HG02763 (cell line): ENCODE results near the gene BSCL2.
"Not testable (repeated sequence)": the region's sequence is repeated elsewhere in the genome, so short reads cannot be mapped to it uniquely, and the experiment has no call there.

Experiments
- ATAC-seq: cut with Tn5 transposase; IDR thresholded peaks from one replicate; pipeline ENCODE4 v1.9.1; 2021; ENCODE audit warnings: mild to moderate bottlenecking, moderate library complexity; ENCODE audit not compliant: unreplicated experiment

BSCL2 gene

DNA sequence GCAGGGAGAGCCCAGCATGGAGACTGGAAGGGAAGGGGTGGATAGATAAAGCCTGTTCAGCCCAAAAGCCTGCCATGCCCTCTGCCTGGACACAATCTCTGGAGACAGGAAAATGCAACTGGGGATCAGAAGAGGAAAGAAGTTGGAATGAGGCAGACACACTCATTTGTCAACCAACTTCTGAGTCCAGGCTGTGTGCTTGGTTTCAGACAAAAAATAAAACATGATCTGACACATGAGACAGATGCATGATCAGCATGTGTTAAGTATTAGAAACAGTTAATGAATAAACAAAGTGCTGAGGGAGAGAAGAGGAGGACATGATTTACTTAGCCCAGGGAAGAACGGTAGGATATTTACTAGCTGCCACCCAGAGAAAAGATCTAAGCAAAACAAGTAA, 18.7 kb downstream of the BSCL2 start:
- no peak for ATAC-seq

DNA sequence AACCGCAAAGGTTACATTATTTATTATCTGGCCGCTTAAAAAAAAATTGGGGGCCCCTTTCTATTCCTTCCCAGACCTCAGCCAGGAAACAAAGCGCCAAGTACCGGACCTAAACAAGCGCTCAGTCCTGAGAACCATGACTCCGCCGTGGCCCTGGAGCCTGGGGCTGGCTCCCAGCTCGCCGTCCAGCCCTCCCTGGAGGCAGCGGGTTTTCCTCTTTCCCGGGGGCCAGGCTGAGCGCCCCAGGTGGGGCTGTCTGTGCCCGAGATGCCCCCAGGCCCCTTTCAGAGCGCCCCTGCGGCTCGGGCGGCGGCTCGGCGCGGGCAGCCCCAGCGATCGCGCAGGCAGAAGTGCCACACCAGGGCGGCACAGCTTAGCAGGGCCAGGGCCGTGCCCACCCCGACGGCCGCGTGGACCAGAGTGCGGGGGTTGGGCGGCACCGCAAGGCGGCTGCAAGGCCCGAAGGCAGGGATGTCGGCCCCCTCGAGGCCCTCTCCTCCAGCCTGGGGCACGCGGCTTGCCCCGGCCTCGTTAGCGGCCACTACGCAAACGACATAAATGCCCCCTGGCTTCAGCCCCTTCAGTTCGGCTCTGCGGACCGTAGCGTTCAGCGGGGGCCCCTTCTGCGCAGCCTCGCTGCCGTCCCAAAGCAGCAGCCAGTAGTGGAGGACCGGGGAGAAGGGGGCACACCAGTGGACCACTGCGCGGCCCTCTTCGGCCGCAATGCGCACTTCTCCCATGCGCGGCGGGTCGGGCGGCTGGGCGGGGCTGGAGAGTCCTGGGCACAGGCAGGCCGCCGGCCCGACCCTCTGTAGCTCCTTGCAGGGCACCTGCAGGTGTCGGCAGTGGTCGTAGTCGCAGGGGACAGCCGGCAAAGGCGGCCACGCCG, 19.5 kb downstream of the BSCL2 start:
- no peak for ATAC-seq

DNA sequence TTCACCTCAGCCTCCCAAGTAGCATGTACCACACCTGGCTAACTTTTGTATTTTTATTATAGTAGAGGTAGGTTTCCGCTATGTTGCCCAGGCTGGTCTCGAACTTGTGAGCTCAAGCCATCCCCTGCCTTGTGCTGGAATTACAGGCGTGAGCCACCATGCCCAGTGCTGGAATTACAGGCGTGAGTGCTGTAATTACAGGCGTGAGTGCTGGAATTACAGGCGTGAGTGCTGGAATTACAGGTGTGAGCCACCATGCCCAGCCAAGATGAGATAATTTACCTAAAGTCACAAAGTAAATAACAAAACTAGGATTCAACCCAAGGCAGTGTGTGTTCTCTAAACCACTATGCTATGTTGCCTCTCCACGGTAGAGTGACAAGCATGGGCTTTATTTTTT, 24.7 kb downstream of the BSCL2 start:
- ATAC-seq = no peak

DNA sequence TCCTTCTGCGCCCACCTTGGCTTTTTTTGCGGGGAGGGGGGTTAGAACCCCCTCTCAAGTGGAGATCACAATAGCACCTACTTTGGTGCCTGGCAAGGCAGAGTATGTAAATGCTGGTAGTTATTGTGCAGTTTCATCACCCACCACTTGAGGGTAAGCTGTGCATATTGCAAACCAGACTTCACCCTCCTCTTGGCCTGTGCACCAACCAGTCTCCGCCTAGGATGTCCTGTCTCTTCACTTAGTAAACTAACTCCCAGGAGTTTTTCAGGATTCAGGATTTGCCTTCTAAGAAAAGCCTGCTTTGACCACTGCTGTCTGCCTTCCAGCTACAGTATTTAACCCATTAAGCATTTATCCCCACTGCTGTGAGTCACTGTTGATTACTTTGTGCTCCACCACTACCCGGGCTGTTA, 26.4 kb downstream of the BSCL2 start:
- ATAC-seq = peak; percentile 42

DNA sequence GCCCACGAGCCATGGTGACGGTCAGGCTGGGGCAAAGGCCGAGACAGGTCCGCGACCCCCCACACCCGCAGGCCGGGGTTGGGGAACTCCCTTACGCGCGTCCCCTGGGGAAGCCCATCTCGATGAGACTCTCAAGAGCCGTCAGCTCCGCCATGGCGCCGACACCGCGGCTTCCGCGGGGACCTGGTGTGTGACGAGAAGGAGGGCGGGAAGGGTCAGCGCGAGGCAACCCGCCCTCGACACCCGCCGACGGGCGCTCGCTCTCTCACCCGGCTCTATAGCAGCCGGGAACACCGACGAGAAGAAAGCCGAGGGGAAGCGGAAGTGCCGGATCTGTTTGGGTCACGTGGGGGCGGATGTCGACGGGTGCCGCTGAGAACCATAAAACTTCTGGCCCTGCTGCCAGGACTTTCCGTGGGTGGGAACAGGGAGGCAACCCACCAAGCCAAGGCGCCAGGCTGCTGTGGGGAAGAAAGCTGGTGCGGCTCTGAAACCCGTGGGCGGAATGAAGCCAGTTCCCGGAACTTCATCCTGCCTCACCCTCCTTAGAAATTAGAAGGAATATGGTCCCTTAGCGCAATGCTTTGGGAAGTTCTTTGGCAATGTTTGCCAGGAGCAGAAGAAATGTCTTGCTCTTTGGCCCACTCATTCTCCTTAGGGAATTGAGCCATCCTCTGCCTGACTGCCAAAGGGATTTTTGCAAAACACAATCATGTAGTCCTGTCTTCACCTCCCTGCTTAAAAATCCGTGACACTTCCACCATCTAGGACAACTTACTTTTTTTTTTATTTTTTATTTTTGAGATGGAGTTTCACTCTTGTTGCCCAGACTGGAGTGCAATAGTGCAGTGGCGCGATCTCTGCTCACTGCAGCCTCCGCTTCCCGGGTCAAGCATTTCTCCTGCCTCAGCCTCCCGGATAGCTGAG, 28.2 kb downstream of the BSCL2 start, which contains the start of gene UBXN1:
UBXN1 (minus strand) TSS at position 304 of the 927 bp plus-strand sequence; CDS start at position 154, 150 bp downstream.
- ATAC-seq = no peak

DNA sequence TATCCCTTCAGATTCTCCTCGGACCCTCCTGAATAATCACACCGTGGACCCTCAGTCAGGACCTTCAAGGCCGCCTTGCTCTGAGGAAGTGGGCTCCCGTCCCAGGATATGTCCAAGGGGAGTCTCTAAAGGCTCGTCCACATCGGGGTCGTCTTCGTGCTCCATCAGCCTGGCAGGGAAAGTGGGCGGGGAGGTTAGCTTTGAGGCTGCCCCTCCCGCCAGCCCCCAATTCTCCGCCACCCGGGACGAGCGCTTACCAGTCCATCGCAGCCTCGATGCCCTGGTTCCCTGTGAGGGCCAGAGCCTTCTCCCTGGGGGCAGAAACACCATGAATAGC, 28.8 kb downstream of the BSCL2 start:
- no peak for ATAC-seq

DNA sequence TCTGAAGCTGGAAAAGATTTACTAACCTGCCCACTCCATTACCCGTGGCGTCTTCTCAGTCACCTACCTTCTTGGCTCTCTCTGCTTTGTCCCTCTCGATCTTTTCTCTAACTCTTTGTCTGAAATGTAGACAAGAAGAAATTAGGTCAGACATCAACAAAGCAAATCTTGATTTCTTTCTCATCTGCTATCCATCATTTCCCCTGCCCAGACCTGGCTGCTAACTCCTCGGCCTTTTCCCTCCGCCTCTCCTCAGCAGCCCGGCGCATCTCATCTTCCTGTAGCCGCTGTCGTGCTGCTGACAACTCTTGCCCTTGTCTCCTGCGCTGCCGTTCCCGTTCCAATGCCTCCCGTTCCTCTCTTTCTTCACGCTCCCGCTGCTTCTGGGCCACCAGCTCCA, 29.5 kb downstream of the BSCL2 start:
- no peak for ATAC-seq

DNA sequence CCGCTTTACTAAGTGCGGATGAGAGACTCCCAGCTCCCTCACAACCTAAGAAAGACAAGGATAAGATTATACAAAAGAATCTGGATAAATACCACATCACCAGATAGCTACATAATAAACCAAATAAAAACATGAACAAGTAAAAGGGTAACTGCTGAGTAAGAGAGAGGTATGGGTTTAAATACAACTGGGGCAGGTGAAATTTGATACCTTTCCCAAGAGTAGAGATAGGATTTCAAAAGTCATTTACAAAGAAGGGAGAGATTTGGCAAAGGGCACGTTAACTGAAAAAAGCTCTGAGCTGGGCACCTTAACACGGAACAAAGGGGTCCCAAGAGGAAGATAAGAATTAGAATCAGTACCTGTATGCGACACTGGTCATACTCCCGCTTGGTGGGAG, 30.1 kb downstream of the BSCL2 start:
- no peak for ATAC-seq

DNA sequence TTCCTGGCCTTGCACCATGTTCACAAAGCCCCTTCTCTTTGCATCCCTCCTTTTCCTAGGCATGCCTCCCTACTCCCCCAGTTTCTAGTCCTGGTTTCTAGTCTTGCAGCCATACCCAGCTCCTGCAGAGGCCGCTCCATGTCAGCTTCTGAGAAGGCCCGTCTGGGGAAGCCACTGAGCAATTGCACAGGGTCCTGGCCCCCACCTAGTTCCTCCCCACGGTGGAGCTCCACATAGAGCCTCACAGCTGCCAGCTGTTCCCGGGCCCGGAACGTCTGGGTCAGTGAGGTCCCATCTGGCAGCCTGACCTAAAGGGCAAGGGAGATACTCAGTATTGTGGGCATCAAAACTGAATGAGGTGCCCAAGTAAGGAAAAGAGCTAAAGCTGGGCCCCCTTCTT, 30.5 kb downstream of the BSCL2 start:
- ATAC-seq = no peak

DNA sequence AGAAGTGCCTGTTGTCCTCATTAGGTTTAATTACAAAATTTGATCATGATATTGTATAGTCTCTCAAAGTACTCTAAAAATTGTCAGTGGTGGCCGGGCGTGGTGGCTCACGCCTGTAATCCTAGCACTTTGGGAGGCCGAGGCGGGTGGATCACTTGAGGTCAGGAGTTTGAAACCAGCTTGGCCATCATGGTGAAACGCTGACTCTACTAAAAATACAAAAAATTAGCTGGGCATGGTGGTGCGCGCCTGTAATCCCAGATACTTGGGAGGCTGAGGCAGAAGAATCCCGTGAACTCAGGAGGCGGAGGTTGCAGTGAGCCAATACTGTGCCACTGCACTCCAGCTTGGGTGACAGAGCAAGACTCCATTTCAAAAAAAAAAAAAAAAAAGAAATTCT, 31.8 kb downstream of the BSCL2 start:
- not testable (repeated sequence) for ATAC-seq

DNA sequence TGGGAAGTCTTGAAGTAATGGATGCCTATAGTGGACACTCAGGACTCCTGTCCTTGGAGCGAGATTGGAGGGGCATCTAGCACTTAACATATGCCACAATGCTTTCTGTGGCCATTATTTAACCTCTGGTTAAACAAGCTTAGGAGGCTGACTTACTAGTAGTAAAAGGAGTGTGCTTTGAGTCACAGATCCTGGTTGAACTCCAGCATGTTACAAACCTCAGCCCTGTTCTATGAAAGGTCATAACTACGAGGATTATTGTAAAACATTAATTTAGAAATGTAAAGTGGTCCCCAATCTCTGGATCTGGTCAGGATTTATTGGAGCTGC, 34.1 kb downstream of the BSCL2 start:
- ATAC-seq = no peak

DNA sequence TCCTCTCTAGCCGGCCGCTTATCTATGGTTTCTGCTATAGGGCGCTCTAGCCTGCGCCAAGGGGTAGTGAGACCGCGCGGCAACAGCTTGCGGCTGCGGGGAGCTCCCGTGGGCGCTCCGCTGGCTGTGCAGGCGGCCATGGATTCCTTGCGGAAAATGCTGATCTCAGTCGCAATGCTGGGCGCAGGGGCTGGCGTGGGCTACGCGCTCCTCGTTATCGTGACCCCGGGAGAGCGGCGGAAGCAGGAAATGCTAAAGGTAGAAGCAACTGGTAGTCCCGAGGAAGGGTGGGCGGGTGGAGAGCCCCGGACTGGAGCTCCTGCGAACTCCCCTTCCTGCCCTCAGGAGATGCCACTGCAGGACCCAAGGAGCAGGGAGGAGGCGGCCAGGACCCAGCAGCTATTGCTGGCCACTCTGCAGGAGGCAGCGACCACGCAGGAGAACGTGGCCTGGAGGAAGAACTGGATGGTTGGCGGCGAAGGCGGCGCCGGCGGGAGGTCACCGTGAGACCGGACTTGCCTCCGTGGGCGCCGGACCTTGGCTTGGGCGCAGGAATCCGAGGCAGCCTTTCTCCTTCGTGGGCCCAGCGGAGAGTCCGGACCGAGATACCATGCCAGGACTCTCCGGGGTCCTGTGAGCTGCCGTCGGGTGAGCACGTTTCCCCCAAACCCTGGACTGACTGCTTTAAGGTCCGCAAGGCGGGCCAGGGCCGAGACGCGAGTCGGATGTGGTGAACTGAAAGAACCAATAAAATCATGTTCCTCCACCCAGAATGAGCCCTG, 35.4 kb downstream of the BSCL2 start, which contains the start of the genes LBHD1 and UQCC3:
LBHD1 (minus strand) TSS at position 660 of the 782 bp plus-strand sequence. CDS start 2,236 bp downstream, outside the sequence.
UQCC3 (plus strand) TSS at position 66 of the 782 bp plus-strand sequence; CDS start at position 139, 73 bp downstream.
- ATAC-seq = peak; percentile 52

DNA sequence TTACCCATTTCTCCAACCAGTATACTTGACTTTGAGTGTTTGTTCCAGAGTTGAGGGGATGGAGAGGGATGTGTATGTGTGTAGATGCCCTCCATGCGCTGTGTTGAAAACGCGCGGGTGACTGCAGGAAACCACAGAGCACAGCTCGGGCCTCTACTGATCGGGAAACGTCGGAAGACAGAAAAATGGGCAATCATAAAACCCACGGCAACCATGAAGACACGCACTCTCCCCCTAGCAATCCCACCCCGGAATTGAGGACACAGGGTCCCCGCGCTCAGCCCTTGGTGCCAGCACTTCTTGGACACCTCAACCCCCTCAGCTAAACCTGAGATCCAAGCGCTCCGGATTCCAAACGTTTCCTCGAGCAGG, 36.0 kb downstream of the BSCL2 start:
- no peak for ATAC-seq

DNA sequence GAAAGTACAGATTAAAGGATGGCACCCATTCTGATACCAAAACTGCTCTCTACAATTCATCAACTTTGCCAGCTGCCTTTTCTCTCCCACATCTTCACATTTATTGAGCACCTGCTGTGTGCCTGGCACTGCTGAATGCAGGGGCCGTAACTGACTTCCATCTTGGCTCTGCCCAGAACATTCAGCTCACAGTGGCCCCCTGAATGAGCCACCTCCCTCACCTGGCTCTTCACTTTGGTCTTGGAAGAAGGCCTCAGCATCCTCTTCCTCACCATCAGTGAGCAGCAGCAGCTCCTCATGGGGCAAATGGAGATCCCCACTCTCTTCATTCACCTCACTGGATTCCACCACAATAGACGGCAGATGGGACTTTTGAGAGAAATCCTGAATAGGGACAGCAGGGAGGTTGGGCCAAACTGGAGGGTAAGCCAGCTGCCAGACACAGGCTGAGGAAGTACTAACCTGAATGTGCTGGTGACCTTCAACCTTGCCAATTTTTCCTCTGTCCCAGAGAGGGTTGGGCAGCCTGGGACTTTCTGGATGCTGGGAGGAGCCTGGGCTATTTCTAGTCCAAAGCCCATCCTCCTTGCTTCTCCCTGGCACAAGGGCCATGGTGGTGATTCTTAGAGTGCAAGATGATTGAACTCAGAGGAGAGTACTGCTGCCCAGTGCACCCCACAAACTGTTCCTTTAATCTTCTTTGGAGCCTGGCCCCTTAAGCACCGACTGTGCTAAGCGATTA, 37.6 kb downstream of the BSCL2 start:
- ATAC-seq = no peak

DNA sequence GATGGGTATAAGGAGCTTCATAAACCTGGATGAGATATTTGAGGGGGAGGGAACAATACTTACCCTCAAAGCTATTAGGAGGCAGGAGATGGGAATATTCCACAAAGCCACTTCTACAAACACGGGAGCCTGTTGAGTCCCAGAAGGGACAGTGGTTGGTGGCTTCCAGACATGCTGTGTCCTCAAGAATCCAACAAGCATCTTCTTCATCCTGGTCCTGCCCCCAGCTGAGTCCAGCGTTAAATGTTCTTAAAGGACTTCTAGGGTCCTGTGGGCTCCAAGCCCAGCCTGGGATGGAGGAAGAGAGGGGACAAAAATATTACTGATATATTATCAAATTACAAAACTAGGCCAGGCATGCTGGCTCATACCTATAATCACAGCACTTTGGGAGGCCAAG, 39.8 kb downstream of the BSCL2 start:
- no peak for ATAC-seq

DNA sequence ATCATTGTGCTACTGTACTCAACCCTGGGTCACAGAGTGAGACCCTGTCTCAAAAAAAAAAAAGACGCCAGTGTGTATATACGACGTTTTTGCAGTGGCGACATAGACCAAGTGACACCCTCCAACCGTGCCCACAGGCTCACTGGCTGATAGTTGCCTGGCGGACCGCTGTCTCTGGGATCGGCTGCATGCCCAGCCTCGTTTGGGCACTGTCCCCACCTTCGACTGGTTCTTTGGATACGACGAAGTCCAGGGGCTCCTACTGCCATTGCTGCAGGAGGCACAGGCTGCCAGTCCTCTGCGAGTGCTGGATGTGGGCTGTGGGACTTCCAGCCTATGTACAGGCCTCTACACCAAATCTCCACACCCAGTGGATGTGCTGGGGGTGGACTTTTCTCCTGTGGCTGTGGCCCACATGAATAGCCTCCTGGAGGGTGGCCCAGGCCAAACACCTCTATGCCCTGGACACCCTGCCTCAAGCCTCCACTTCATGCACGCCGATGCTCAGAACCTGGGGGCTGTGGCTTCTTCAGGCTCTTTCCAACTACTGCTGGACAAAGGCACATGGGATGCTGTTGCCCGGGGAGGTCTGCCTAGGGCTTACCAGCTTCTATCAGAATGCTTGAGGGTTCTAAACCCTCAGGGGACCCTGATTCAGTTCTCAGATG, 40.8 kb downstream of the BSCL2 start:
- ATAC-seq = no peak

DNA sequence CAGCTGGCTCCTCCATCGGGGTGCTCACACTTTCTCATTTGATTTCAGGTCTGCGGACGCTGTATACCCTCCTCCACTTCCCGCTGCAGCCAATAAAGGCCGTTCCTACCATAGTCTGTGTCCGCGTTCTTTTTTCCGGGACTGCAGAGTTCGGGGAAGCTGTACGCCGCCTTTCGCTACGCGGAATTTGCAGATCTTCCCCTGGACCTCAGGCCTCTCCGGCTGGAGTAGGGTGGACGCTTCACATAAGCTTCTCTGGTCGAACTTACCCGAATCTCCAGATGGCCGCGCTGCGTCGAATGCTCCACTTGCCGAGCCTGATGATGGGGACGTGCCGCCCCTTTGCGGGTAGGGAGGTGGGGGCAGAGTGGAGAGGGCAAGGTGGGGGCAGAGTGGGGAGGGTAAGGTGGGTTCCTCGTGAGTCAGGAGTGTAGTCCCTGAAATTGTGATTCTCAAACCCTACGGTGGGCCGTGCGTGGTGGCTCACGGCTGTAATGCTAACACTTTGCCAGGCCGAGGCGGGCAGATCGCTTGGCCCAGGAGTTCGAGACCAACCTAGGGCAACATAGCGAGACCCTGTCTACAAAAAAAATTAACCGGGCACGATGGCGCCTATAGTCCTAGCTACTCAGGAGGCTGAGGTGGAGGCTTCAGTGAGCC, 41.5 kb downstream of the BSCL2 start:
- peak; percentile 18 for ATAC-seq

DNA sequence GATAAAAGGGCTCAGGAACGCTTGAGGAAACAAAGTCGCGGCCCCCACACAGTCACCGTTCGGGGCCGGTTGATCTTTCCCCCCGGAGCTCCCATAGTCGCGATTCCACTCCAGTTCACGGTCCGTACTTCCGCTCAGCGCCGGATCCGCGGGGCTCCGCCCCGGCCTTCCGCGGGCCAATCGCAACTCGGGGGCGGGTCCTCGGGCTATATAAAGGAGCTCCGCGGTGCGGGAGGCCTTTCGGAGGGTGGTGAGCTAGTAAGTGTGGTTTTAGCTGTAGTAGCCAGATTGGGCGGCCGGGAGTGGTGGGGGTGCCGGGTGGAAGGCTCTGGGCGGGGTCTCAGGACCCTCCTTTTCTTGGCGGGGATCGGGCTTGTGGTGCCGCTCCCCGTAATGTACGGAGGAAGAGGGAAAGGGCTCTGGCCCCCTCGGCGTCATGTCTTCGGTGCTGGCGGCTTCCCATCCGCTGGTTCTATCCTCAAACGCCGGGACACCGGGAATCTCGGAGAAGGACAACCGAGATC, 42.1 kb downstream of the BSCL2 start, which contains the start of the genes C11orf98 and CSKMT:
C11orf98 (minus strand) TSS at position 136 of the 524 bp plus-strand sequence; CDS start at position 95, 41 bp downstream.
CSKMT (plus strand) TSS at position 238 of the 524 bp plus-strand sequence. CDS start 568 bp downstream, outside the sequence.
- ATAC-seq = peak; percentile 88
